Measurements from ENCODE around the gene CARS1.

CARS1 gene

GRCh38 chr11:2990617-2991451 lies 66.4 kb downstream of the CARS1 start:
- DNase-seq = peak; percentile 82

- no peak for DNase-seq
These were observed 67.7 kb downstream of the CARS1 start for GRCh38 chr11:2989551-2989950.

GRCh38 chr11:2989006-2989405 lies 68.2 kb downstream of the CARS1 start:
- DNase-seq = no peak

DNA sequence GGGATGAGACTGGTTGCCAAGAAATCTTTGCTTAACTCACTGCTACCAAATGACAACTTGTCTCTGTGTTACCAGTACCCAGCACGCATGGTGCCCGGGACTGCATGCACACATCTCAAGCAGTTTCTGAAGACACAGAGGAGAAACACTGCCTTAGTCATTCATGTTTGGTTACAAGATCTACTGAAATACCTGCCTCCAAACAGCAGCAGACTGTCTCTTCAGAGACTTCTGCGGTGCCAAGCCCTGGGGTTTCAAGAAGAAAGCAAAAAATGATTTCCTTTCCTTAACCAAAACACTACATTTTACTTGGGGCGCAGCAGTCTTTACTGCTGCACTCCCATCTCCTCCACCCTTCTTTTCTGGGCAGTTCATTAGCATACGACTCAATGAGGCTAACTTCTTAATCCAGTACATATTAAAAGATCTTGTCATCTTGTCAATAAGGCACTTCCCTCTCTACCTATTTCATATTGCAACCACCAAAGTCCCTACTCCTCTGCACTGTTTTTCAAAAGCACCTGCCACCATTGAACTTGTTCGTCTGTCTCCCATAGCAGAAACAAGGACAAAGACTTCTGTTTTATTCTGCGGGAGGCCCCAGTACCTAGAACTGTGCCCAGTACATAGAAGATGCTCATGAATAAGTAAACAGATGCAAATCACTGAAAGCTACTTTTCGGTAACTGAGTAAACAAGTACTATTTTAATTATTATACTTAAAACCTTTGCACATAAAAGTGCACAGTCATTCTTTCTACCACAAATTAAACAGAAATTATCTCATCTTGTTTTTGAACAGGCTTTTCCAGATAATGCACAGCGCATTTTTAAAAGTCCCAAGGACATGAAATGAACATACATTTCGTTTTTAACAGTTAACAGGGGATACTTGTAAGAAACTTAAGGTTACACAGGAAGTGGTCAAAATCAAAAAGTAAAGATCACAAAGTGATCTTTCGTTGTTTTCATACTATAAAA lies 69.1 kb downstream of the CARS1 start:
- peak; percentile 76 for DNase-seq

DNA sequence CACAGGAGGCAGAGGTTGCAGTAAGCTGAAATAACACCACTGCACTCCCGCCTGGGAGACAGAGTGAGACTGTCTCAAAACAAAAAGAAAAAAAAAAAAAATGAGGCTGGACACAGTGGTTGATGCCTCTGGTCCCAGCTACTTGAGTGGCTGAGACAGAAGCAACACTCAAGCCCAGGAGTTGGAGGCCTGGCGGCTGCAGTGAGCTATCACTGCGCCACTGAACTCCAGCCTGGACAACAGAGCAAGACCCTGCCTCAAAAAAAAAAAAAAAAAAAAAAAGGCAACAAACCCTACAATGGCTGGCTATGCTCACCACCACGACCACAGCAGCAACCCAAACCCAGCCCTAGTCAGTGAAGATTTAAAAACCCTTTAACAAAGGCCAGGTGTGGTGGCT lies 73.3 kb downstream of the CARS1 start:
- no peak for DNase-seq

DNA sequence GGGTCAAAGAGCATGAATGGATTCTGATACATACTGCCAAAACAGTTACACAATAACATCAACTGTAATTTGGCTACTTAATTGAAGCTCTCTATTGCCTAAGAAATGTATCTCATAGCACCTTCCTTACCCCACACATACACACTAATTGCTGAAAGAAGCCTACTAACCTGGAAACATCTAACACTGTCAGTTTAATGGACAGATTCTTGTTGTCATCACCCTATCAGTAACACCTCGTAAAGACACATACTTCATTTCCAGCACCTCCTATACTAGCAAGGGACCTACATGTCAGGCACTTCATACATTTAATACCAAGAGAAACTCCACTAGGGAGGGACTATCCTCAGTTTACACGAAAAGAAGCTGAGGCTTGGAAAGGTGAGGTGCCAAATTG lies 75.0 kb downstream of the CARS1 start:
- no peak for DNase-seq

GRCh38 chr11:2981130-2981529 lies 76.1 kb downstream of the CARS1 start:
- DNase-seq = no peak

GRCh38 chr11:2980168-2980840 lies 76.9 kb downstream of the CARS1 start:
- no peak for DNase-seq

GRCh38 chr11:2977113-2977512 lies 80.1 kb downstream of the CARS1 start:
- DNase-seq = no peak

GRCh38 chr11:2976294-2977063 lies 80.7 kb downstream of the CARS1 start:
- no peak for DNase-seq

DNA sequence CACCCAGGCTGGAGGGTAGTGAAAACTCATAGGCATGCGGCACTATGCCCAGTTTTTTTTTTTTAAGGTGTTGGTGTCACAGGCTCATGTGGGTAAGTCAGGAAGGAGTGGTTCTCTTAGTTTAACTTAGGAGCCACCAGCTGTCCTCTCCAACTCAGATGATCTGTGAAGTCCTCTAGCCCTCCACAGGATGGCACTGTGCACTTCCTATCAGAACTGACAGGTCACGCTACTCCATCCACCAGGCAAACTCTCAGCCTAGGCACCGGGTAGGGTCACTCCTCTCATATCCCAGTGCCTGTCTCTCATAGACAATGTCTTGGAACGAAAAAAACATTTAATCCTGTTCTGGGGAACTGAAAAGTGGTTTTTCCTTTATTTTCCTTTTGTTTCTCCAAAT lies 81.6 kb downstream of the CARS1 start:
- DNase-seq = peak; percentile 74

DNA sequence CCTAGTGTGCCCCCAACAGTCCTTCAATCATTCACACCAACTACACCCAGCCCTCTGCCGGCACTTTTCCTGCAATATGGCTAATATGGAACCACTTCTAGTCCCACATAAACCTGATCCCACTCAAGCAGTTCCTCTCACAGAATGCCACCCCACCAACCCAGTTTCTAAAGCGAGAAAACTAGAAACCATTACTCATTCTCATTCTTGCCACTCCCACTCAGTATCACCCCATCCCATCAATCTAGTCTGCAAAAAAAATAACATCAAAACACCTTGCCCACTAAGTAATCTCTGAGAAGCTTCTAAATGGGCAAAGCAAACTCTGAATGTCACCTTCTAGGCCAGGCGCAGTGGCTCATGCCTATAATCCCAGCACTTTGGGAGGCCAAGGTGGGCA lies 83.0 kb downstream of the CARS1 start:
- no peak for DNase-seq

- DNase-seq = no peak
These were observed 88.8 kb downstream of the CARS1 start for GRCh38 chr11:2968341-2968900.

- DNase-seq = no peak
These were observed 92.4 kb downstream of the CARS1 start for GRCh38 chr11:2964782-2965181.

DNA sequence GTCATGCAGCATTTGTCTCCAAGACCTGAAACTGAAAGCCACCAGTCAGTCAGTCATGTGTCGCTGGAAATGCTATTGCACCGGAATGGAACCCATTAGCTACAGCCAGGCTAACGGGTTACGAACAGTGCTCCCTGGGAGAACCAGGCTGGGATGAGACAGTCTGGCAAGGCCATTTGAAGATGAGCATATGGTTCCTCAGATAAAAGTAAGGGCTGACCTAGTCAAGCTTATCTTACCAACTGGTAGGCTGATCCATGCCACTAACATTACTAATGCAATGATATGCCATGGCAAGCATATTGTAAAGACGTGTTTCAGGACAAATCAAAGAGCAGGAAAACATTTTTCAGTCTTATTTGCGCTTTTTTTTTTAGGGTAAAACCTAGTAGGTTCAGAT lies 93.5 kb downstream of the CARS1 start:
- no peak for DNase-seq

- no peak for DNase-seq
These were observed 94.0 kb downstream of the CARS1 start for GRCh38 chr11:2963112-2963754.

DNA sequence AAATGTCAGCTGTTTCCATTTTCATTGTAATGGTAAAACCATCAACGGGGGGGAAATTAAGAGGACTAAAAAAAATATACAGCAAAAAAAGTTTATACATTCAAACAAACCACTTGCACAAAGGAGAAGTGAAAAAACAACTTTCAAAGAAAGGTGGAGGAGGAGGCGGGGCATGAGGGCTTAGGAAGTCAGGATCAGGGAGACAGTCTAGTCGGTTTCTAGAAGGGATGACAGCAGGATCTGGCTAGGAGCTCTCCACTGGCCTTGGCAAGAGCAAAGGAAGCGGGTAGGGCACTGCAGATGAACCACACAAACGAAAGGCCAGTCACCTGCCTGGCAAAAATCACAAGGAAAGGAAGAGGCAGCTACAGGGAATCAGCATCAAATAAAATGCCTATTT lies 96.1 kb downstream of the CARS1 start:
- DNase-seq = no peak

DNA sequence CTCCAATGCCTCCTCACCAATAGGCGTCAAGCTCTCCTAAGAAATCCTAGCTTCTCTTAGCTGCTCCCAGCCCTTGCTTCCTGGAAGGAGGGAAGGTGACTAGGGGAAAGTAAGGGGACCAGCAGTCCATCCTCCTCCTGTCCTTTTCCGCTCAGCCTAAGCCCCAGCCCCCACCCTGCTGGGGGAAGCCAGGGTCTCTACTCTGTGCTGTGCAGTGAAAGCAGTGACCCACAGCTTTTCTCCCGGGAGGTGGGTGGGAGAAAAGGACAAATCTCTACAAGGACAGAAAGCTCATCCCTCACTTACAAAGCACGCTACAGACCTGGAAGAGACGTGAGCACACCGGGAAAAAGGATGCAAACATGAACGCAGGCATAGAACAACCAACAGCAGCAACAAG lies 97.1 kb downstream of the CARS1 start:
- DNase-seq = peak; percentile 36

DNA sequence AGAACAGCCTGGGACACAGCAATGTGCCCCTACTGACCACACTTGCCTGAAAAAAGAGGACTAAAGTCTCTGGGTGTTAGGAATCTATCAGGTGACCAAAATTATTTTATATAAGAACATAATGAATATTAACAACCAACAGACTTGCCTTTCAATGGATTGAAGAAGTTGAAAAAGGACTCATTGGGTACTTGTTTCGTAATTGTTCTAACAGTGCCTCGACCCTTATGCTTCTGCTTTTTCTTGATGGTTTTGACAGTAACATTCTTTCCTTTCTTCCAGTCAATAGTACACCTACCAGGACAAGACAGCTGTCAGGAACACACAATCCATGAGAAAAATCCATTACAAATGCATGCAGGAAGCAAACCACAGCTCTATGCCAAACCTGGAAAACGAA lies 99.0 kb downstream of the CARS1 start:
- DNase-seq = no peak

GRCh38 chr11:2955906-2956476 lies 101.2 kb downstream of the CARS1 start:
- peak; percentile 24 for DNase-seq

DNA sequence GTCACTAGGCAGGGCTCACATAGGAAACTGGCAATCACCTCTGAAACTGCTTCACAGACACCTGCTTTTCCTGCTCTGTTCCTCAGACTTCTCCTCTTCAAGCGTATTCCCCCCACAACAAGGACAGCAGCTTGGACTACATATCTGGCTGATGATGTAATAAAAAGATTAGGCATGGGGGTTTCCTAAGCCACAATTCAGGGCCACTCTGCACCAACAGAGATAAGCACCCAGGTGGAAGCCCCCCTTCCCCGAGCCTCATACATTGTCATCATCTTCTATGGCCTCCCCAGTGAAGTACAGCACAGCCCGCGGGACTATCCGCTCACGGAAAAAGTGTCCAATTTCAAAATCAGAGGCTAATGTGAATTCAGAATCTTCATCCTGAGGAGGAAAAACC lies 103.0 kb downstream of the CARS1 start:
- peak; percentile 57 for DNase-seq

All from activated effector memory CD4-positive, alpha-beta T cell treated with anti-CD3 and anti-CD28 coated beads, Interleukin-2, amount 50 U/mL, for 16 hours (primary cell).